ENCODE measurements around the gene MMD2. TPM values are rescaled to one million over a fixed set of nuclear protein-coding genes. Genes with fewer than 3 reads are reported as not detected.
"Not testable (repeated sequence)": the region's sequence is repeated elsewhere in the genome, so short reads cannot be mapped to it uniquely, and the experiment has no call there.

MMD2 gene
- total and polyA plus RNA-seq, 2 of the 8 experiments (the other 6 are each of a cell fraction or from before 2014, with no cell fraction given) = 0.14 TPM; not detected in 1

DNA sequence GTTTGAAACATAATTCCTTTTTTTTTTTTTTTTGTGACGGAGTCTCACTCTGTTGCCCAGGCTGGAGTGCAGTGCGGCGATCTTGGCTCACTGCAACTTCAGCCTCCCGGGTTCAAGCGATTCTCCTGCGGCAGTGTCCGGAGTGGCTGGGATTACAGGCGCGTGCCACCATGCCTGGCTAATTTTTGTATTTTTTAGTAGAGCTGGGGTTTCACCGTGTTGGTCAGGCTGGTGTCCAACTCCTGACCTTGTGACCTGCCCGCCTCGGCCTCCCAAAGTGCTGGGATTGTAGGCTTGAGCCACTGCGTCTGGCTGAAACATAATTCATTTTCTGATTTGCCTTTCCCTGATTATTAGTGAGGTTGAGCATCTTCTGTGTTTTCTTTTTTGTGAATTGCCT is 16.6 kb upstream of the MMD2 start:
- H2AFZ ChIP-seq (ENCODE audit: low read length); H4K5ac ChIP-seq (ENCODE audit: insufficient read length, low read depth, low read length); H3K4ac ChIP-seq (replicated peaks; ENCODE audit: insufficient read length, low read depth, low read length); H3K27me3 ChIP-seq (replicated peaks in 1 of 4; ENCODE audit: control insufficient read depth in 3 of 4, extremely low read depth in 1 of 4, insufficient read depth in 3 of 4, low read length in 3 of 4); H3K27ac ChIP-seq (ENCODE audit: low read depth, low read length); DNase-seq (ENCODE audit: low read depth in 1 of 2, low spot score in 2 of 2); H3K56ac ChIP-seq (replicated peaks; ENCODE audit: insufficient read length, low read depth, low read length); H4K8ac ChIP-seq (ENCODE audit: extremely low read depth, insufficient read depth, low read length); H3K79me2 ChIP-seq (ENCODE audit: control insufficient read depth in 1 of 2, insufficient read depth in 2 of 2, low read length in 2 of 2); H3K23me2 ChIP-seq (ENCODE audit: low read depth, low read length); H2BK15ac ChIP-seq (ENCODE audit: low read length); H3K4me1 ChIP-seq (replicated peaks in 1 of 4; ENCODE audit: control insufficient read depth in 3 of 4, insufficient read depth in 4 of 4, low read length in 3 of 4); H2BK20ac ChIP-seq (ENCODE audit: low read length); H2BK5ac ChIP-seq (ENCODE audit: low read depth, low read length); H2BK120ac ChIP-seq (replicated peaks; ENCODE audit: low read depth, low read length); POLR2A ChIA-PET (ENCODE audit: partially characterized antibody); H4K91ac ChIP-seq (replicated peaks; ENCODE audit: insufficient read length, low read length); H3K9me3 ChIP-seq (ENCODE audit: insufficient read depth in 2 of 2, low read depth in 1 of 2, low read length in 1 of 2); H3K23ac ChIP-seq (ENCODE audit: insufficient read length); H3K4me2 ChIP-seq (ENCODE audit: insufficient read depth in 1 of 2, low read depth in 2 of 2, low read length in 2 of 2); H2BK12ac ChIP-seq (ENCODE audit: low read depth, low read length); H3K14ac ChIP-seq (ENCODE audit: insufficient read length); FAIRE-seq; H3K79me1 ChIP-seq (ENCODE audit: low read depth, low read length); H3K9ac ChIP-seq (replicated peaks in 1 of 4; ENCODE audit: extremely low read depth in 1 of 4, low read depth in 3 of 4, low read length in 3 of 4); H4K20me1 ChIP-seq (replicated peaks in 1 of 2; ENCODE audit: control insufficient read depth in 1 of 2, insufficient read depth in 2 of 2, low read length in 2 of 2); H3K18ac ChIP-seq (ENCODE audit: extremely low read depth, low read length); H3K4me3 ChIP-seq (ENCODE audit: extremely low read depth in 1 of 4, insufficient read depth in 2 of 4, low read depth in 3 of 4, low read length in 4 of 4); H2AK5ac ChIP-seq (ENCODE audit: low read depth, low read length): not testable (repeated sequence)
- 95% methylated on average over 13 of the region's 13 CpGs; no CpG with 5 or more reads in 1 of the 2 experiments for WGBS, 2 experiments (ENCODE audit: extremely low coverage in 1 of 2, insufficient coverage in 1 of 2, insufficient read length in 1 of 2, insufficient replicate concordance in 2 of 2, low coverage in 1 of 2, low lambda C conversion rate in 2 of 2, missing lambda C conversion rate in 1 of 2)
- CTCF ChIA-PET (ENCODE audit: partially characterized antibody) = interaction anchor here (0.6 to 4.8 kb wide), 2 partner anchors 36 to 111 kb away, joined by 3 to 57 read pairs; no protein-coding TSS in a partner anchor
- peaks cover 0 to 17% (median 8%) of the 10 kb centered on the region in 4 experiments; a peak in 6 of 8 replicates for H3K36me3 ChIP-seq (ENCODE audit: control insufficient read depth in 2 of 4, insufficient read depth in 4 of 4, low read length in 3 of 4)

Measured in H1 (cell line).